HG03469 (cell line): ENCODE measurements around the gene POR.
"Not testable (repeated sequence)": the region's sequence is repeated elsewhere in the genome, so short reads cannot be mapped to it uniquely, and the experiment has no call there.

Source experiments
- ATAC-seq: cut with Tn5 transposase; IDR thresholded peaks from one replicate; pipeline ENCODE4 v1.9.1; 2021; ENCODE audit warnings: mild to moderate bottlenecking, moderate library complexity, moderate number of reproducible peaks; ENCODE audit not compliant: unreplicated experiment

The POR gene

DNA sequence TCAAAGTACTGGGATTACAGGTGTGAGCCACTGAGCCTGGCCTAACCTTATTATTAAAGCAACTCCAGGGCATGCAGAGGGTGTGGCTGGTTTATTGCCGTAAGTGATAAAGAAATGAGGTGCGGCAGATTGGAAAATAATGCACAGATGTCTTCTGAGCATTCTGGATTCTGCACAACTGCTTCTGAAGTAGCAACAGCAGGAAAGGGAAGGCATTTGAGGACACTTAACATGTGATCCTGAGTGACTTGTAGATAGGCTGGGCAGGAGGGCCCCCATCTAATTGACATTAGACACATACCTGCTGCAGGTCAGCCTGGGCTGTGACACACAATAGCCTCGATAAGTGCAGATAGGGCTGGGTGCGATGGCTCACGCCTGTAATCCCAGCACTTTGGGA is 30.5 kb upstream of the POR start:
- ATAC-seq = no peak

DNA sequence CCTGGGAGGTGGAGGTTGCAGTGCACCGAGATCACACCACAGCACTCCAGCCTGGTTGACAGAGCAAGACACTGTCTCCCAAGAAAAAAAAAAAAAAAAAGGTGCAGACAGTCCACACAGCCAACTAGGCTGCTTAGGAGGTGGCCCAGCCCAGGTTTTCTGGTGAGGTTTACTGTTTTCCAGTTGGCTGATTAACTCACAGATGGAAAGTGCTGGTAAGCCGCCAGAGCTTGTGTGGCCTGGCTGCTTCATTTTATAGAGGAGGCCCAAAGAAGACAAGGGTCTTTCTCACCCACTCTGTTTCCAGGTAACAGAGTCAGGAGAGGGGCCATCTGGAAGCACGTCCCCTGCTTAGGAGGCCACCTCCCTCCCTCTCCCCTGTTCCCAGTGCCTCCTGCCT is 29.9 kb upstream of the POR start:
- no peak for ATAC-seq

DNA sequence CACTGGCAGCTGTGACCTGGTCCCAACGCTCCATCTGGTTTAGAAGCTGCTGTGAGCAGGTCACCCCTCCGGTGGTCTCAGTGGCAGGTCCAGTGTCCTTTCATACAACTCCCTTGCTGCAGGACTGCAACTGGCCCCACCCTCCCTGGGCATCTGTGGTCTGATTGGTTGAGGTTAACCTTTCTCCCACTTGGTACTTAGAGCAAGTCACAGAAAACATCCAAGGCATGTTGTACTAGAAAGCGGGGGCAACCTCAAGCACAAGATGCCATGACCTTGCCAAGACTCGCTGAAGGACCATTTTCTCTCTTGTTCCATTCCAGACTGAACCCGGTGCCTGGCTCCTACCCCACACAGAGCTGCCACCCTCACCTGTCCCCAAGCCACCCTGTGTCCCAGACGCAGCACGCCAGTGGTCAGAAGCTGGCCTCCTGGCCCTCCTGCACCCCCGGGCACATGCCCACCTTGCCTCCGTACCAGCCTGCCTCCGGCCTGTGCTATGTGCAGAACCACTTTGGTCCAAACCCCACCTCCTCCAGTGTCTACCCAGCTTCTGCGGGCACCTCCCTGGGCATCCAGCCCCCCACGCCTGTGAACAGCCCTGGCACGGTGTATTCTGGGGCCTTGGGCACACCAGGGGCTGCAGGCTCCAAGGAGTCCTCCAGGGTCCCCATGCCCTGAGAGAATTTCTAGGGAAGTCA is 27.1 kb upstream of the POR start:
- ATAC-seq = no peak

DNA sequence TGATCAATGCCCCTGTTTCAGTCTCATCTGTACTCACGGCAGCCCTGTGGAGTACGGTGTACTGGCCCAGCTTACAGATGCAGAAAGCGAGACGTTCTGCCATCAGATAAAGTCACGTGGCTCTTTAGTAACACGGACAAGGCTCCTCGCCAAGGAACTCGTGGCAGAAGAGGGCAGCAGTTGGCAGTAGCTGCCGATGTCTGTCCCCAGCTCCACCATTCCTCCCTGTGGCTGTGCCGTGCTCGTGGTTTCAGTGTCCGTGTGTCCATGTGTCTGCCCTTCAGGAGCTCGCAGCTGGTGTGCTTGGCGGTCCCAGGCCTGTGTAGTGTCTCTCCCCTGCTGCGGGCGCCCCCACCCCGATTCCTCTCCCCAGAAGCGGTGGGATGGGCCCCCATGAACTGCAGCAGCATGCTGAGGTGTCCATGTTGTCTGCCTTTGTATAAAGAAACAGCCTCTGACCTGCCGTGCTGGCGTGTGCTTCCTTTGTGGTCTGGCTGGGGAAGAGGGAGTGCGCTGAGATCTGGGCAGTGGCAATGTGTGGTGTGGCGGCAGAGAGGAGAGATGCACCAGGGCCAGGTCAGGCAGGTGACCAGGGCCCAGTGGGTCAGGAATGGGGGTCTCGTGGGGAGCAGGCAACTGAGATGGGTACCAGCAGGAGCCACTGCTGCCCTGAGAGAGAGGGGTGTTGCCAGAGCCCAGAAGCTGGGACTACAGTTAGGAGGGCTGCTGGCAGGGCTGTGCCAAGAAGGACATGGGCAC is 26.3 kb upstream of the POR start:
- ATAC-seq = no peak

DNA sequence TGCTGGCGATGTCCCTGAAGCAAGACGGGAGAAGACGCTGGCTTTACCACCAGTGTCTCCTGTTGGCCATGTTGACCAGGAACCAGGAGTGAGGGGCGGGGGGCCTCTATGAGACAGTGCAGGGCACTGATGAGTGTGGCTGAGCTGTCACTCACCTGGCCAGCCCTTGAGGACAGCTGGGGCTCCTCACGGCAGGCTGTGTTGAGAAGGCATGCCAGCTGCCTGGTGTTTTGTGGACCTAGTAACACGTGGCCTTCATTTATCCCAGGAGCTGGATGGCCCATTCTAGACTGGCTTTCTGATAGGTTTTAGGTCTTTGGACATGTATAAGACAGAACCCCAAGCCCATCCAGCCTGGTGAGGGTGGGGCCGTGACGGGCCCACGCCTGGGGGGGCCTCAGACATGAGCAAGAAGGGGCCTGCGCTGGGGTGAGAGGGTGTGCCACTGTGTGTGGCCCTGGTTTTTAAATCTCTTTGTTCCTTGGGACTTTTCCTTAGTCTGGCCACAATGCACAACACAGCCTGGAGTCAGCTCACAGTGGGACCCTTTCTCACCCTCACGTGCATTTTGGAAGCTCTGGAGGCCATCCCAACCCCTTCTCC is 25.6 kb upstream of the POR start:
- ATAC-seq = no peak

DNA sequence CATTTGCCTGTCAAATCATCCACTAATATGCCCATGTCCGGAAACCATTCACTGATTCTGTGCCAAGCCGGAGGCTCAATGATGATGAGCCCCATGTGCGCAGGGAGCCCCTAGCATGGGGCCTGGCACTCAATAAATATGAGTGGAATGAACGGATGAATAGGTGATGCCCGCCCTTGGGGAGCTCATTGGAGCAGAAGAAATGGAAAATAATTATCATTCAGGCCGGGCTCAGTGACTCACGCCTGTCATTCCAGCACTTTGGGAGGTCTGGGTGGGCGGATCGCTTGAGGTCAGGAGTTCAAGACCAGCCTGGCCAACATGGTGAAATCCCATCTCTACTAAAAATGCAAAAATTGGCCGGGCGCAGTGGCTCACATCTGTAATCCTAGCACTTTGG is 25.1 kb upstream of the POR start:
- ATAC-seq = no peak

DNA sequence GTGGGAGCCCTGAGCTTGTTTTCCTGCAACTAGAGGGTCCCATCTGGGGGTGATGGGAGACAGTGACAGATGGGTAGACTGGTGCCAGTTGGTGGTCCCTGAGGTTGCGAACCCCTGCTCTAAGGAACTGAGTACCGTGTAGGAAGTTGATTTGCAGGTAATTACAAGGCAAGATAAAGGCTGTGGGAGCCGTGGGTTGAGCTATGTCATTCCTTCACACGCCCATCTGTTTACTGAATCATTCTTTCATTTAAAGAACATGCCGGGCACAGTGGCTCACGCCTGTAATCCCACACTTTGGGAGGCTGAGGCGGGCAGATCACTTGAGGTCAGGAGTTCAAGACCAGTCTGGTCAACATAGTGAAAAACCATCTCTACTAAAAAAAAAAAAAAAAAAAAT is 23.7 kb upstream of the POR start:
- not testable (repeated sequence) for ATAC-seq

DNA sequence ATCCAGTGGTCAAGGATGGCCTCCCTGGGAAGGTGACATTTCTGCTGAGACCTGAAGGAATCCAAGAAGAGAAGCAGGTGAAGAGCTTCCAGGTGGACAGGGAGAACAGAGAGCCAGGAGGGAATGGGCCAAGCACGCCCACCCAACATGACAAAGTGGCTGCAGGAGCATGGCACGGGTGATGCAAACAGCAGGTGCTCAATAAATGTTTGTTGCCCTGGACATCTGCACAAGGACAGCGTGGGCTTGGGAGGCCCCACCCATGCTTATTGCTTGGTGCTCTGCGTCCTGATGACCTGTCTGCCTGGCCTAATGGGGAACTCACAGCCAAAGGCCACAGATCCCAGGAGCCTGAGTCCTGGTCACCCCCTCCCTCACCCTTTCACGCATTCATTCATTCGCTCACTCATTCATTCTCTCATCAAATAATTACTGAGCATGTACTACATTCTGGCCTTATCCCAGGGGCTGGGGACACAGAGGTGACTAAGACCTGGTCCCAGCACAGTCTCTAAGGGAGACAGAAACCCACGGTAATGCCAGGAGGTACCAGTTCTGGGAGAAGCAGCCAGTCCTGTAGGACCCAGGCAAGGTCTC is 23.0 kb upstream of the POR start:
- no peak for ATAC-seq

DNA sequence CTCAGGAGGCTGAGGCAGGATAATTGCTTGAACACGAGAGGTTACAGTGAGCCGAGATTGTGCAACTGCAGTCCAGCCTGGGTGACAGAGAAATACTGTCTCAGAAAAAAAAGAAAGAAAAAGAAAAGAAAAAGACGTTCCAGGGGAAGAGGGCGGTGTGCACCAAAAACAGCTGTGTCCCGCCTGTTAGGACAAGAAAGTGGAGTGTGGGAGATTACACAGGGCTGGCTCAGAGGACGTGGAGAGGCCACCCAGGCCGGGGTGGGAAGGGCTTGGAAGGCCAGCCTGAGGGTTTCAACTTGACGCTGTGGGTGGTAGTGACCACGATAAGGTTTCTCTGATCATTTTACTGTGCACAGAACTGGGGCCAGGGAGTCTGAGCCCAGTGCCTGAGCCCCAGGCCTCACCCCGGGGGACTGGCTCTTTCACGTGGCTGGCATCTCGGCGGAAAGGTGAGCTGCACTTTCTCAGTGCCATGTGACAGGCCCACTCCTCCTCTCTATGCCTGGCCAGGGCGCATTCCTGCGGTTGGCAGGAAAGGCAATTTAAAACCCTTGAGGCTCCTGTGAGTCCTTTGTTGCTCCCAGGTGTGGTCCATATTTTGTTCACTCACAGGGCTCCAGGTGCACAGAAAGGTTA is 22.2 kb upstream of the POR start:
- no peak for ATAC-seq

DNA sequence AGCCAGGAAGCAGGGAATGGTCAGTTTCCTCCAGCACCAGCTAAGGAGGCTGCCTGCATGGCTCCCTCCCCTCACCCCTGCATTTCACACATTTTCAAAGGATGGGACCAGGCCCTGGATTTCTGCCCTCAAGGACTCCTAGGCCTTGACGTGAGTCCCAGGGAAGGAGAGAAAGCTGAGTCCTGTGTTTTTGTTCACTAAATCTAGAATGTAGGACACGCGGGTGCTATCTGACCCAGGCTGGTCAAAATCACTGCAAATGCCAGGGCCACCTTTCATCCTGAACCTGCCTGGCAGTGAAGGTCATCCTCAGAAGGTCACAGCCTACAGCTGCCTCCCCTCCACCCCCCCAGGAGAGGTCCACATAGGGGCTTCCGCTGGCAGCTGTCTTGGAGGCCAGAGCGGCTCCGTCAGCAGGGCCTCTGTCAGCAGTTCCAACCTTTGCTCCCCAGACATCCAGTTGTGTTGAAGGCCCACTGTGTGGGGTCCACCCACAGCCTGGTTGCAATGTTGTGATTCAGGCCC is 18.1 kb upstream of the POR start:
- no peak for ATAC-seq

DNA sequence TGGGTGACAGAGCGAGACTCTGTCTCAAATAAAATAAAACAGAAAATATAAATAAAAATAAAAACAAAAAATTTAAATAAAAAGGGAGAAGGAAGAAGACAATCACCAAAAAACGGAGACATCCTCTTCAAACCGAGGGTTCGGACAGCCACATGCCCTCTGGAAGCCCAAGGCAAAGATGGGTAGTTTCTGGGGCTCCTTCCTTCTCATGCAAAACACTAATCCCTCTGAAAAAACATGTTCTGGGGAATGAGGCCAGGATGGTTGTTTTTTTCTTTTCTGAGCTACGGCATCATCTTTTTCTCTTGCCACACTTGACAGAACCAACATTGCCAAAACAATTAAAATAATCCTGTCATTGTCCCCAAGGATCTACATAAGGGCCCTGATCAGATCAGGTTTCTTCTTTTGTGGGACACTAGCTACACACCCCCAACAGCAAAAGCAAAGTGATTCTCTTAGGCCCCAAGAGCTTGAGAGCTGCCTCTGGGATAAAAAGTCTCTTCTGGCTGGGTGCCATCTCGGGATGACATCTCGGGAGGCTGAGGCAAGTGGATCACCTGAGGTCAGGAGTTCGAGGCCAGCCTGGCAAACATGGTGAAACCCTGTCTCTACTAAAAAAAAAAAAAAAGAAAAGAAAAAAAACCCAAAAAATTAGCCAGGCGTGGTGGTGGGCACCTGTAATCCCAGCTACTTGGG is 14.2 kb upstream of the POR start:
- no peak for ATAC-seq

DNA sequence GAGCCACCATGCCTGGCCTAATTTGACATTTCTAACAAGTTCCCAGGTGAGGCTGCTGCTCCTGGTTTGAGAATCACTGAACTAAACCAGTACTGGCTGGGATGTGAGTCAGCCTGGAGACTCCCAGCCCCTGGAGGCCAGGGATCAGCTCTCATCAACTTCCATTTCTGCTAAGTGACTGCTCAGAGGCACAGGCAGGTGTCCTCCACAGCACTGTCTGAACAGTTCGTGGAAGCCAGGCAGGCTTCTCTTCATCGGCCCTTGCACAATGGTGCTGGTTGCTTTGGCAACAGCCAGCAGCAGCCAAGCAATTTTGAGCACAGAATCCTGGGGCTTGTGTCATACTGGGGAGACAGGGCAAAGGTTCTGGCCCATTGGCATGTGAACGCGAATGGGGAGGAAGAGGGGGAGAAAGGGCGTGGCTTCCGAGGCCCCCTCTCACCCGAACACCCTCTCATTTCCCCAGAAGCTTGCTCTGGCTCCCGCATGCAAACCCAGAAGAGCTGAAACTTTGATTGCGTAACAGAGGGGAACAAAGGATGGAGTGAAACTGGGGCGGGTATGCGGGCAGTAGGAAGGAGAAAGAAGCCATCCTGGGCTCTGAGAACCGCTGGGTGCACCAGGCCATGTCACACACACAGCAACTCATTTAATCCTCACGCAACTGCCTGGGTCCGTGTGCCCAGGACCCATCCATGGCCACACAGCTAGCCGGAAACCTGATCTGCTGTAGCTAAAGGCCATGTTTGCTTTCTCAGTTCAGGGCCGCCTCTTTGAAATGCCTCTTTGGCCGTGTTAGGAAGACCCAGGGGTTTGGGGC is 9.0 kb upstream of the POR start:
- ATAC-seq = no peak

DNA sequence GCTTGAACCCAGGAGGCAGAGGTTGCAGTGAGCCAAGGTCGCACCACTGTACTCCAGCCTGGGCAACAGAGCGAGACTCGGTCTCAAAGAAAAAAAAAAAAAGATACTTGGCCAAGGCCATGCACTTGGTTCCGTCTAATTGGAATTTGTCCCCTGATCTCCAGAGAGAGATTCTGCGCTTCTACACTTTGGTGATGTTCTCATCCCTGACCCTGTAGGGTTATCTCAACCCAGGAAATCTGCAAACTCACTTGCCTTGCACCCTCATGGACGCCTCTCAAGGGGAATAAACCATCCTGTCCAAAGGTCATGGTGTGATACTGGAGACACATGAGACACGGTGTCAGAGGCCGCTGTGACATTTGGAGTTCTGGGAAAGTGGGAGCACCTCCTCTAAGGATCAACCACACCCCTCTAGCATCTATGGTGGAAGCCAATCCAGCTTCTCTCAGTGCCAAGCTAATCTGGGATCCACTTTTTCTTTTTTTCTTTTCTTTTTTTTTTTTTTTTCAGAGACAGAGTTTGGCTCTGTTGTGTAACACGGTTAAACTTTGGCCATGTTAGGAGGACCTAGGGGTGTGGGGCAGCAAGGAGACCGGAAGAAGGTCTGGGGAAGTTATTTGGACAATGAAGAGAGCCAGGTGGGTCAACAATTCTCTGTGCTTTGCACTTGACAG is 7.8 kb upstream of the POR start:
- no peak for ATAC-seq

DNA sequence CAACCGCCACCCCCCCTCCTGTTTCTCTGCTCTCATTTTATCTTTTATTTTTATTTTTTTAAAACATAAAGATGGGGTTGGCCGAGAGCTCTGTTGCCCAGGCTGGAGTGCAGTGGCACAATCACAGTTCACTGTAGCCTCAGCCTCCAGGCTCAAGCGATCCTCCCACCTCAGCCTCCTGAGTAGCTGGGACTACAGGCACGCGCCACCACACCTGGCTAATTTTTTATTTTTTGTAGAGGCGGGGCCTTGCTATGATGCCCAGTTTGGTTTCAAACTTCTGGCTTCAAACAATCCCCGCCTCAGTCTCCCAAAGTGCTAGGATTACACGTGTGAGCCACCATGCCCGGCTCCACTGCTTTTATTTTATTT is 7.3 kb upstream of the POR start:
- not testable (repeated sequence) for ATAC-seq

DNA sequence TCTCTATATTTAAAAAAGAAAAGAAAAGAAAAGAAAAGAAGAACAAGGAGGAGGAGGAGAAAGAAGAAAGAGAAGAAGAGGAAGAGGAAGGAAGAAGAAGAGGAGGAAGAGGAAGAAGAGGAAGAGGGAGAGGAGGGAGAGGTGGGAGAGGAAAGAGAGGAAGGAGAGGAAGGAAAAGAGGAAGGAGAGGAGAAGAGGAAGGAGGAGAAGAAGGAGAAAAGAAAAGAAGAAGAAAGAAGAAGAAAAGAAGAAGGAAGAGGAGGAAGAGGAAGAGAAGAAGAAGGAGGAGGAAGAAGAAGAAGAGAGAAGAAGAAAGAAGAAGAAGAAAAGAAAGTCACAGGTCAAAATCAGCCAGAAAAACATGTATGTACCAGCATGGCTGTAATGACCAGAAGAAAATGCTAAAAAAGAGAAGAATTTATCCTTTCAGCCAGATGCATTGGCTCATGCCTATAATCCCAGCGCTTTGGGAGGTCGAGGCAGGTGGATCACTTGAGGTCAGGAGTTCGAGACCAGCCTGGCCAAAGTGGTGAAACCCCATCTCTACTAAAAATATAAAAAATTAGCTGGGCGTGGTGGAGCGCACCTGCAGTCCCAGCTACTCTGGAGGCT is 5.3 kb upstream of the POR start:
- ATAC-seq = no peak

DNA sequence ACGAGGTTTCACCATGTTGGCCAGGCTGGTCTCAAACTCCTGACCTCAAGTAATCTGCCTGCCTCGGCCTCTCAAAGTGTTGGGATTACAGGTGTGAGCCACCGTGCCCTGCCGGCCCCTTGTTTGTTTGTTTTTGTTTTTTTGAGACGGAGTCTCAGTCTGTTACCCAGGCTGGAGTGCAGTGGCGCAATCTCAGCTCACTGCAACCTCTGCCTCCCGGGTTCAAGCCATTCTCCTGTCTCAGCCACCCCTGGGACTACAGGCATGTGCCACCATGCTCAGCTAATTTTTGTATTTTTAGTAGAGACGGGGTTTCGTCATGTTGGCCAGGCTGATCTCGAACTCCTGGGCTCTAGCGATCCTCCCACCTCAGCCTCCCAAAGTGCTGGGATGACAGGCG is 3.8 kb upstream of the POR start:
- not testable (repeated sequence) for ATAC-seq

DNA sequence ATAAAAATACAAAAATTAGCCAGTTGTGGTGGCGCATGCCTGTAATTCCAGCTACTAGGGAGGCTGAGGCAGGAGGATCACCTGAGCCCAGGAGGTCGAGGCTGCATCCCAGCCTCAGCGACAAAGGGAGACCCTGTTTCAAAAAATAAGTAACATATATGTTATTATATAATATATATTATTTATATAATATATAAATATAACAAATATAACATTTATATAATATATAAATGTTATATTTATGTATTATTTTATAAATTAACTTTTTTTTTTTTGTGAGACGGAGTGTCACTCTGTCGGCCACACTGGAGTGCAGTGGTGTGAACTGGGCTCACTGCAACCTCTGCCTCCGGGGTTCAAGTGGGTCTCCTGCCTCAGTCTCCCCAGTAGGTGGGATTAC is 1.5 kb upstream of the POR start:
- ATAC-seq = no peak

DNA sequence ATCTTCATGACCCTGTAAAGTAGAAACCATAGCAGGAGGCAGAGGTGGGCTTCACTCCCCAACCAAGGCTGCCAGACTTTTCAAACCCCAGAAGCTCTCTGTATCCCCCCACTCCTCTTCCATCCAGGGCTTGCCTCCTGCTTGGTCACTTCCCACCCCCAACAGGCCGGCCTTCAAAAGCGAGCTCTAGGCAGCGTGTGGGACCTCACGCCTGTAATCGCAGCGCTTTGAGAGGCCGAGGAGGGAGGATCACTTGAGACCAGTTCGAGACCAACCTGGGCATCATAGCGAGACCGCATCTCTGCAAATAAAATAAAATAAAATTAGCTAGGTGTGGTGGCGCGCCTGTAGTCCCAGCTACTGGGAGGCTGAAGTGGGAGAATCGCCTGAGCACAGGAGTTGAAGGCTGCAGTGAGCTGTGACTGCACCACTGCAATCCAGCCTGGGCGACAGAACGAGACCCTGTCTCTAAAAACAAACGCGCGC is 743 bp upstream of the POR start:
- no peak for ATAC-seq
